HG02840 (cell line): ENCODE results near the gene KIRREL3.

Source experiments
- ATAC-seq: cut with Tn5 transposase; IDR thresholded peaks from one replicate; pipeline ENCODE4 v1.9.1; 2021; ENCODE audit warnings: mild to moderate bottlenecking, moderate library complexity, moderate number of reproducible peaks; ENCODE audit not compliant: unreplicated experiment, low FRiP score

KIRREL3 gene

DNA sequence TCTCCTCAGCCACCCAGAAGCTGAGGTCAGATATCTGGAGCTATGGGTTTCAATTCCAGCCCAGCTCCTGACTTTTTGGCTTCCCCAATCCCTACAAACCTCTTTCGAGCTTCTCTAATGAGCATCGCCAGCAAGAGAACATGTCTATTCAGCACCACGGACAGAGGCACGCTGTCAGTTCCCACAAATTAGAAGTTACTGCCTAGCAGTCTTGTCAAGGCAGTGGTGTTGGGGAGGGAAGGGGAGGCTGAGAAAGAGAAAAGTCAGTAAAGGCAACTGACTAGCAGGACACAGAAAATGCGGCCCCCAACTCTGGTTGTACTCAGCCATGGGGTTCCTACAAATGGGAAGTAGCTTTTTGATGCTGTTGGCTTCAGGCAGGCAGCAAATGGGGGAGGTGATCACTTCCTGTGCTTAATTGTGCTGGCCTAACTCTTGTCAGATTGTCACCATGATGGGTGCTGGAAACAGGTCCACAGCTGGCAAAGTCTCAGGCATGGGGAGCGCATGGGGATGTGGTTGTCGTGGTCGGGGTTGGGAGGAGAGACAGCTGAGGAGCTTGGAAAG lies 439.2 kb downstream of the KIRREL3 start:
- no peak for ATAC-seq

GRCh38 chr11:126560221-126560620 lies 440.3 kb downstream of the KIRREL3 start:
- ATAC-seq: no peak

DNA sequence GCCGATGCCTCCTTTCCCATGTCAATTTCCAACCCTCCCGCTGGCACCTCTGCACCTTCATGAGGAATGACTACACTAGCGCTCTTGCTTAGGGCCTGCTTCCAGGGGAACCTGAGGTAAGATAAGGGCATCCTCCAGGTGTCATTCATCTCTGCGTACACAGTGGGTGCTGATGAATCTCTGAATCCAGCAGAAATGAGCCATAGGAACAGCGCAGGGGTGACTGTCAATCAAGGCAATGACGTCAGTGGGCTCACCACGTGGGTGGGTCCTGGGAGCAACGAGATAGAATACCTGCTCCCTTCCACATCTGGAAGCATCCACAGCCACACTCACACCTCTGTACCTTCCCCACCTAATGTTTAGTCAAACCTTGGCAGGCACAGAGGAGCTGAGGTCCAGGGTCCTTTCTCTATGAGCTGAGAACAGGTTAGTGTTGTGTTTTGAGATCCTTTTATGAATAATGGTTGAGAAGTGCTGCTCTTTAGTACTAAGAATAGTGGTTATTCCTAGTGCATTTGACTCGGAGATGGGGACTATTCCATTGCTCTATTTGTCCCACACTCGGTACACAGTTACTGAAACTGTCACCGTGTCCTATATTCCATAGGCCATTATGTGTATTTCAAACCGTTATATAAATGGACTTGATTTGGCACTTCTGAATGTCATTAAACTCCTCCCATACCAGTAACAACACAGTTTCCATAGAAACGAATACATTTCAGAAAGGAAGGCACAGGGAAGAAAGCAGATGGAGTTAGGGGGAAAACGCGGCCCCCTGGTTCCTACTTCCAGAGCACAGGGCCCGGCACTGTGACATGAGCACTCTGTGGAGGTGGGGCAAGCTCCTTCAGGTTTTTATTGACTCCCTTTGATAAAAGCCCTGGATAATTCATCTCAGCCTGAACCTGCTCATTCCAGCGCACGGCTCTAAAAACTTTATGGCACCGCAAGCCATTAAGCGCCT lies 451.7 kb downstream of the KIRREL3 start:
- ATAC-seq: no peak

GRCh38 chr11:126547691-126548090 lies 452.9 kb downstream of the KIRREL3 start:
- no peak for ATAC-seq

GRCh38 chr11:126547161-126547560 lies 453.4 kb downstream of the KIRREL3 start:
- ATAC-seq: no peak

GRCh38 chr11:126546694-126547093 lies 453.9 kb downstream of the KIRREL3 start:
- ATAC-seq: no peak

GRCh38 chr11:126546191-126546590 lies 454.4 kb downstream of the KIRREL3 start:
- no peak for ATAC-seq

GRCh38 chr11:126545057-126545555 lies 455.5 kb downstream of the KIRREL3 start:
- ATAC-seq: no peak

- ATAC-seq: no peak
Observed at GRCh38 chr11:126544108-126545056, 456.2 kb downstream of the KIRREL3 start.

DNA sequence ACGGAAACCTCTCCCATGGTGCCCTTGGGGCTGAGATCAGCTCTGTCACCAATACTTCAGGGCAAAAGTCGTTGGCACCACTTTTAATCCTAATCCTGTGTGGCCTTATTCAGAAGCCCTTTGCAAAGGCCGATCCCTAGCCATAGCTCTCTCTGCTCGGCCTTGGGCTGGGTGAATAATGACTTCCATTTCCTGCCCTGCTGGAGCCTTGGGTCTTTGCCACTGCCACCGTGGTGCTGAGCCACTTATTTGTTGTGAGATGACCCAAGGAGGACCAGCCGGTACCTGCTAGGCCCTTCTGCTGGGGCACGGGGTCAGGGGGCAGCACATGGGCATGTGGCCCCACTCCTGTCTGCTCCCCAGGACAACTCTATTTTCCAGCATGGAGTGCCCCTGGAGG lies 456.9 kb downstream of the KIRREL3 start:
- no peak for ATAC-seq

GRCh38 chr11:126542334-126543015 lies 458.1 kb downstream of the KIRREL3 start:
- no peak for ATAC-seq

DNA sequence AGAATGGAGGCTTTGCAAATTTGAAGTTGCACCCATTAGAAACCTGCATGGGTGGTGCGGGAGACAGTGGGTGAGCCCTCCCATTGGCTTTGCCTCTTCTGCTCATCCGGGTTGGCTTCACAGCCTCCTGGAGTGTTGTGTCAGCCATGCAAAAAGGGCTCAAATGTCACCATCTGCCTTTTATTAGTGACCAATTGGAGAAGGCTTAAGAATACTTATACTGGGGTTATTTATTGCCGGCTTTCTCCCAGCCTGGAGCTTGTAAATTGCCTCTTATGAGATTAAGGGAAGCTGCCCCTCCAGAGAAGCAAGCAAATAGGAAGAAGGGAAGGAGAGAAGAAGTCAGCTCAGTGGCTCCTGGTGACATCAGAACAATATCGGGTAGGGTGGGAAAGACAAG lies 462.5 kb downstream of the KIRREL3 start:
- no peak for ATAC-seq

- no peak for ATAC-seq
Observed at GRCh38 chr11:126537492-126537891, 463.1 kb downstream of the KIRREL3 start.

- no peak for ATAC-seq
Observed at GRCh38 chr11:126534141-126534805, 466.3 kb downstream of the KIRREL3 start.

GRCh38 chr11:126533560-126533959 lies 467.0 kb downstream of the KIRREL3 start:
- ATAC-seq: no peak

DNA sequence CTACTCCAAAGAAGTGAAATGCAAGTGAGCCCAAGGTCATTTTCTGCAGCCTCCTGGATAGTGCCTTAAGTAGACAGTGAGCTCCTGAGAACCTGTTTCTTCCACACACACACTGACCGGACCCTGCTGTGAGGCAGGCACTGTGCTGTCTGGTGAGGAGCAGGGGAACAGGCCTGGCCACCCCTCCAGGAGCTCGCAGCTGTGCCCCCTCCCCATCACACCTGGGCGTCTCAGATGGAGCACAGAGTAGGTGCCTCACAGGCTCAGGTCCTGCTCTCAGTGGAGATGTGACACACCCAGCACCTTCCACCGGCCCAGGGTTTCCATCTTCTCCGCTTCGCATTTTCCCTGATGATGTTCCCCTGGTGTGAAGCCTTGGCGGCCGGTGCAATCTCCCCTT lies 470.2 kb downstream of the KIRREL3 start:
- no peak for ATAC-seq

DNA sequence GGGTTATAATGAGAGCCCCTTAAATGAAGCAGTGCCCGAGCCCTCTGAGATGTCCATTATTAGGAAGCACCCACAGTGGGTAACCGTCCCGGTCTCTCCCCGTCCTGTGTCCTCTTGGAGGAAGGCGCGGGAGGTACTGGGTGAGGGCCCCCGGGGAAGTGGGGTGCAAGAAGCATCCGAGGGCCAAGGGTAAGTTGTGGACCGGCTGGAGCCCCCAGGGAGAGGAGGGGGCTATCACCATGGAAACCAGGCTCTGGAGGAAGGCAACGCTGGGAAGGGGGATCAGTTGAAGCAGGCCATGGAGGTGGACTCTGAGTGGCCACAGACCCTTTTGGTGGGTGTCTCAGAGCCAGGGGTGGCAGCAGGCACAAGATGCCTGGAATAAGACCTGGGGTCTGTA lies 471.5 kb downstream of the KIRREL3 start:
- ATAC-seq: no peak

- no peak for ATAC-seq
Observed at GRCh38 chr11:126528075-126528474, 472.5 kb downstream of the KIRREL3 start.

DNA sequence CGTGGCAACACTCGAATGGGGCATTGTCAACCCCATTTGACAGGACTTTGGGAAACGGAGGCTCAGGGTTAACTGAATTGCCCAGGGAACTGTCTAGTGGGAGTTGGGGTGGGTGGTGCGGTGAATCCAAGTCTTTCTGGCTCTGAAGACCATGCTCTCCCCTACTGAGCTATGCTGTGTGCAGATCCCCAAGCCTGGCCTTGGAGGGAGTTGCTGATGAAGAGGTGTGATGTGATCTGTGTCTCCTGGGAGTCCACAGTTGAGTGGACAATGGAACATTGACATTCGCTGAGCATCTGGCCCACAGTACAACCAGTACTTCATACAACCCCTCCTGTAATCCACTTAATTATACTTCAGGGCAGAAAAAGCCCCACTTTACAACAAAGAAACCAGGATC lies 472.9 kb downstream of the KIRREL3 start:
- no peak for ATAC-seq
